Activated CD4-positive, alpha-beta T cell treated with anti-CD3 and anti-CD28 coated beads, Interleukin-2, amount 50 U/mL, for 1 hour (primary cell): Measurements from ENCODE around the gene HIRIP3.
"Not testable (repeated sequence)": the region's sequence is repeated elsewhere in the genome, so short reads cannot be mapped to it uniquely, and the experiment has no call there.

Experiments used
- DNase-seq: peaks from one replicate; pipeline ENCODE4 v3.0.0-alpha.2; 2020

Gene HIRIP3

DNA sequence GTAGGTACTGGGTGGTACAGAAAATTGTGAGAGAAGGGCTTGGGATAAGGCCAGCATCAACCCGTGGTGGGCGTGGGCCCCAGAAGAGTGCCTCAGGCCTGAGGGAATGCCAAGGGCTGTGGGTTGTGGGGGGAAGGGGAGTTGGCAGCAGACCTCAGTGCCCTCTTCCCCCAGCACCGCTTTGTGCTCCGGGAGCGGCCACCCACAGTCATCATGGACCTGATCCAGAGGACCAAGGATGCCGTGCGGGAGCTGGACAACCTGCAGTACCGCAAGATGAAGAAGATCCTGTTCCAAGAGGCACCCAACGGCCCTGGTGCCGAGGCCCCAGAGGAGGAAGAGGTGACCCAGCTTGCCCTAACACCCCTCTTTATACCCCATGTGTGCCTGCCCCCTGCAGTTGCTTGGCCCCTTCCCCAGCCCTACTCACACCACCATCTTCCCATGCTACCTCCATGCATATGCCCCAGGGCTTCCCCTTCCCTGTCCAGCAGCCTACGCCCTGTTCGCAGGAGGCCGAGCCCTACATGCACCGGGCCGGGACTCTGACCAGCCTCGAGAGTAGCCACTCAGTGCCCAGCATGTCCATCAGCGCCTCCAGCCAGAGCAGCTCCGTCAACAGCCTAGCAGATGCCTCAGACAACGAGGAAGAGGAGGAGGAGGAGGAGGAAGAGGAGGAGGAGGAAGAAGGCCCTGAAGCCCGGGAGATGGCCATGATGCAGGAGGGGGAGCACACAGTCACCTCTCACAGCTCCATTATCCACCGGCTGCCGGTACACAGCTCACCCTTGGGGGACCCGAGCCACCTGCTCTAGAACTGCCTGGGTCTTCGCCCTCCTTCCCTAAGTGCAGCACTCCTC is 12.6 kb downstream of the HIRIP3 start:
- no peak for DNase-seq

DNA sequence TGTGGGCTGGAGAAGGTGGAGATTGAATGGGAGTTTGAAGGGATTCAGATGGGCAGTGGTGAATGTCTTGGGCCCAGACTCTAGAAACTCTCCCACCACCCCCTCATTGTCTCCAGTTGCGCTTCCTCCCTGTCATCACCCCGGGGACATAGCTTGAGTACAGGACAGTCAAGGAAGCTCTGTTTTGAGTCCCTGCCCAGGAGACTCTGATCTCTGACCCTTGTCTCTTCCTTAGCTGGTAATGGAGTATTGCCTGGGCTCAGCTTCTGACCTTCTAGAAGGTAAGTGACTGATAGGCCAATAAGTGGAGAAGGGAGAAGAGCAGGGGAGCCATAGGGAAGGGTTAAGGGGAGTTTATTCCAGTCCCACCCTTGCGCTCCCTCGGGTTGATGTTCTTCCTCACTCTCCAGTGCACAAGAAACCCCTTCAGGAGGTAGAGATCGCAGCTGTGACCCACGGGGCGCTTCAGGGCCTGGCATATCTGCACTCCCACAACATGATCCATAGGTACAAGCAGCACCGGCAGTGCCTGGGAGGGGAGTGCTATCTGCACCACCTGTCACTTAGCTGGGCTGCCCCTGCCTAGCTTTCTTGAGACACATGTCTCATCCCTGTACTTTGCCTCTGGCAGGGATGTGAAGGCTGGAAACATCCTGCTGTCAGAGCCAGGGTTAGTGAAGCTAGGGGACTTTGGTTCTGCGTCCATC is 16.7 kb downstream of the HIRIP3 start:
- DNase-seq = no peak

DNA sequence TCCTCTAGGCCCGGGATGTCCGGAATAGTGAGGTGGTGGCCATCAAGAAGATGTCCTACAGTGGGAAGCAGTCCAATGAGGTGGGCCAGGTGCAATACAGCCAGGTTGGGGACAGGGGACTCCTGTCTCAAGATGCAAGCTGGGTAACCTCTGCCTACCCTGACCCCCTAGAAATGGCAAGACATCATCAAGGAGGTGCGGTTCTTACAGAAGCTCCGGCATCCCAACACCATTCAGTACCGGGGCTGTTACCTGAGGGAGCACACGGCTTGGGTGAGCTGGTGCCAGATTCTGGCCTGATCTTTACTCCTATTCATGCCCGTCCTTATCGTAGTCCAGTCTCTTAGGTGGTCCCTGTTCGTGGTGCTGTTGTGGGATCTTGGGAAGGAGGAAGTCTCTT is 17.3 kb downstream of the HIRIP3 start:
- DNase-seq = no peak

DNA sequence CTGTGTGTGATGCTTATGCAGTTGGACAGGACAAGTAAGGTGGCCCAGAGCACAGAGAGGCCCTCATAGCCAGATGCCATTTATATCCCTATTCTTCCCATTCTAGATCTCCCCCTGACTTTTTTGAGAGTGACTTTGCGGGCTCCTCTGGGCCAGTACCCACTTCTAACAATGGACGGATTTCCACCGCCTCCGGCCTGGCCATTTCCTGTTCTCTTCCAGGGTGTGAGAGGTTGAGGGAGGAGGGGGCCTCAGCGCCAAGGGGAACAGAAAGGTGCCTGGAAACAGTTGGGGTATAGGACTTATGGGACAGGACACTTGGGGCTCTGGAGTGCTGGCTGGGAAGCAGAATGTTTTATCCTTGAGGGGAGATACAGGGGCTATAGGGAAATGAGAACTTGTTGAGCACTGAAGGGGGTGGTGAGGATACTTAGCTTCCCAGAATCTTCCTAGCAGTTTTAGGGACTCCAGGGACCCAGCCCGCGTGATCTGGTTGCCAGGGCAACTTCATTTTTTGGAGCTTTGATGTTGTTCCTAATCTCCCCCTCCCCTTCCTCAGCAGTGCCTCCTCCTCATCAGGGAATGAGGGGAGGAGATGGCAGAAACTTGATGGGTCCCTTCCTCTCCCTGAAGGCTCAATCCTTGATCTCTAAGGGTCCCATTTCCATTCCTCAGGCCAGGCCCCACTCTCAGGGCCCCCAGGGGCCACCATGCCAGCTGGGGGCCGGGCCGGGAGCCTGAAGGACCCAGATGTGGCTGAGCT is 18.2 kb downstream of the HIRIP3 start:
- no peak for DNase-seq

DNA sequence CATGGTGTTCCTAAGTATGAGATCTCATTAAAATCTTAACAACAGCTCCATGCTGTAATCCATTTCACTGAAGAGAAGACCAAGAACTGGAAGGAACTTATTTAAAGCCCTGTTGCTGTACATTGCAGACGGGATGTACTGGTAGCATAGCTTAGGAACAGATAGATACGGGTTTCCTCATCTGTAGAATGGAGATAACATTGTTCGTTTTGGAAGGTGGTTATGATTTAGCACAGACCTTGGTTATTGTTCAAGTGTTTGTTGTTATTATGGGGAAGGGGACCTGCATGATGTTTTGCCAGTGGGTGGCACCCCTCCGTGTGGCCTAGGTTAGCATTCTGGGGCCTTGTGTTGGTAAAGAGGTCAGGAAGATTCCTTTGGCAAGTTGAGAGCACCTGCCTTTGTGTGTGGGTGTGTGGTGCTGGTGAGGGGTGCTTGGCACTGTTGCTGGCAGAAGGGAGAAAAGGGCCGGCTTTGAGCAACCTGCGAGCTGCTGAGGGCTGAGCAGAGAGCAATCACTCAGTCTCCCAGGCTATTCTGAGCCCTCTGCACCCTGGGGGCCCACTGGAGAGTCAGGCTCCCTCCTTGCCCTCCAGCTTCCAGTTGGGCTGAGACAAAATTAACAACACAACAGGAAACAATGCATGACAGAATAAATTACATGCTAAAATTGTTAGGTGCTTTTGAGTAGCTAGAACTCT is 19.5 kb downstream of the HIRIP3 start:
- DNase-seq = no peak

DNA sequence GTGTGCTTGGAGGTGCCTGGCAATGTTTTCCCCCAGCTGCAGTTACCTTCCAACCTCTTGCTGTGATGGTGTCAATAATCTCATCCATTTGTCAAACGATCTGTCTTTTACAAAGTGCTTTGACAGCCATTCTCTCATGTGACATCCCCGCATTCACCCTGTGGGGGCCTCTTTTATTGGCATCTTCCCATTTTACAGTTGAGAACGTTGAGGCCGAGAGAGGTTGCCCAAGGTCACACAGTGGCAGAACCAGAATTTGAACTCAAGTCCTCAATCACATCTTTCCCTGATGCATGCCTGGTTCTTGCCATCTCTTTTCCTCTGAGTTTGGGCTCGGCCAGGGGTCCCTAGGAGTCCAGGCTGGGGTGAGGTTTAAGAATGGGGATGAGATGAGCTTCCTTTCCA is 20.3 kb downstream of the HIRIP3 start:
- DNase-seq = no peak

DNA sequence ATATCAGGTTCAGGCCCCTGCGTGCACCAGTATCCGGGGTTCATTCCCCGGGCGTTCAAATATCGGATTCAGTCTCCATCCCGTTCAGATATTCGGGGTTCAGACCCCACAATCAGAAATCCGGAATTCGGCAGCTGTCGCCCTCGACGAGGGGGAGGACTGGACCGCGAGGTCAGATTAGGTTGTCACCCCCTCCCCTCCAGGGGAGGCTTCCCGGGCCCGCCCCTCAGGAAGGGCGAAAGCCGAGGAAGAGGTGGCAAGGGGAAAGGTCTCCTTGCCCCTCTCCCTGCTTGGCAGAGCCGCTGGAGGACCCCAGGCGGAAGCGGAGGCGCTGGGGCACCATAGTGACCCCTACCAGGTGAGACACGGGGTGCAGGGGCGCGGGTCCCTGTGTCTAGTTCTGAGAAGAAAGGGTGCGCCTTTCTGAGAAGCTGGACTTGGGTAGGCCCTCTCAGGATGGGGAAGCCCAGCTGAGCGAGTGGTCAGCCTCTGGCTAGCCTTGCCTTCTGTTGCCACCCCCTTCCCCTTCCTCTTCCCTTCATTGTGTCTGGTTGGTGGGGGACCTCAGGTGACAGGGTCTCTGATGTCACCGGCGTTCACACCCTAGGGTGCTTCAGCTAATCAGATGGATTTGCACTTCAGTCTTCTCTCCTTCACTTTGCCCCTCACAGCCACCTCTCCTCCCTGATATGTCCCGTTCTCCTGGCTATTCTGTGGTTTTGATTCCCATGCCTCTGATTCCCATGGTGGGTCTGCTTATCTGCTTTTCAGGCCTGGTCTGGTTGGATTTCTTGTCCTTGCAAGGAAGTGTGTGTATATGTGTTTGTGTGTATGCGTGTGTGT is 20.9 kb downstream of the HIRIP3 start:
- no peak for DNase-seq

DNA sequence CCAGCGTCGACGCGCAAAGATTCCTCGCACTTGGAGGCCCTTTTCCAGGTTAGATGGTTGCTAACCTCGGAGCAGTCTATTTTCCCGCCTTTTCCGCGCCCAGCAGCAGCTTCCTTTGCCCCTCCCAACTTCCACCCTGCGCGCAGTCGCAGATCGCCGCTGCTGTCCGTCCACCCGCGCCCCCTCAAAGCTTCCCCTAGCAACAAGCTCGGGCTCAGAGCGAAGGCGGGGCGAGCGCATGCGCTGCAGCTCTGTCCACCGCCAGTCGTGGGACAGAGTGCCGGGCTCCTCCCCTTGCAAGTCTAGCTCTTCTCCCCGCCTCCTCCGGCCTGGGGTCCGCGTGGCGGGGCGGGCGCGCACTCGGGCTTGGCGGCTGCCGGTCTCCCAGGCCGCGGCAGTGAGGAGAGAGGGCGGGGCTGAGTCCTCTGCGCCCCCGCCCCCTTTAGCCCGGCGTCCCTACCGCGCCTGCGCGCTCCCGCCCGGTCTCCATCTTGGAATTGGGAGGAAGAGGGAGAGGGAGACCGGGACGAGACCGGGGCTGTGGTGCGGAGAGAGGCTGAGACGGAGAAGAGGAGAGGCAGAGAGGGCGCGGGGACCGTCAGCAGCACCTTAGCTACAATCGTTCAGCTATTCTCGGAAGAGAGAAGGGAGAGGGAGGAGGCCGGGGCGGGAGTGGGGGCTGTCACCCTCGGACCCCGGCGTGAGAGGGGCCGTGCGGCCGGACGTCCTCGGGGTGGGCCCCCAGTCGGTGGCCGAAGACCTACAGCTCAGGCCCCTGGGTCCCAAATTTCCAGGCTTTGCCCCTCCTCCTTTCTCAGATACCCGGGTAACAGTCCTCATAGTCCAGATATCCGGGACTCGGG is 21.8 kb downstream of the HIRIP3 start, which contains the start of gene TAOK2:
Gene TAOK2, plus strand, starts transcription at position 485 of the 863 bp plus-strand sequence. CDS start 3,905 bp downstream, outside the sequence.
- DNase-seq = peak; percentile 85

DNA sequence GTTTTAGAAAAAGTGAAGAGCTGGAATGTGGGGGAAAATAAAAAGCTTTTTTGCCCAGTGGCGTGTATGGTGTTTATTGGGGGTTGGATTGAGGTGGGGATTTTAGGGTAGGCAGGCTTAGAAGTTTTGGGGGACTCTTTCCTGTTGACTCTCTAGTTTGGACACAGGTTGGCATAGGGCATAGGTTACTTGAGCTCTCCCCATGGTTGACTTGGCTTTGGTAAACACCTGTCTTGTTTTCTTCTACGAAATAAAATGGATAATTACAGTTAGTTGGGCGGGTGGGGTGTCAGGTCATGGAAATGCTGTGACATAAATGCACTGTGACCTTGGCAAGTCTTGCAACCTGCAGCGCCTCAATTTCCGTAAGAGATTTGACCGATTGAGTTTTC is 22.4 kb downstream of the HIRIP3 start:
- DNase-seq = no peak

DNA sequence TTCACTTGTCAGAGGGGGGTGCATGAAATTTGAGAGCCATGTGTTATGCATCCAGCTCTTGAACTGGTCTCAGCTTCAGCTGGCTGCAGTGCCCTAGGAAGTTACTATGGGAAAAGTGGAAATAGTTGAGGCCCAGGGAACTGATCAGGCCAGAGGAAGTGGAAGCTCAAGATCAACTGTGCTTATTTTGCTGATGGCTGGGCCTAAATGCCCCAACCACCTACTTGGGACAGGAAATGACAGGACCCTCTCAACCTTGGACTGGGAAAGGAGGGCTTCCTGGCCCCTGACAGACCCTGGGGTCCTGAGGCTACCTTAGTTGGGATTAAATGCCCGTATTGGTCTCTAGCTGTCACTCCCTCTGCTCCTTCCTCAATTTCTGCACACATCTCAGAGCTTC is 22.9 kb downstream of the HIRIP3 start:
- no peak for DNase-seq

DNA sequence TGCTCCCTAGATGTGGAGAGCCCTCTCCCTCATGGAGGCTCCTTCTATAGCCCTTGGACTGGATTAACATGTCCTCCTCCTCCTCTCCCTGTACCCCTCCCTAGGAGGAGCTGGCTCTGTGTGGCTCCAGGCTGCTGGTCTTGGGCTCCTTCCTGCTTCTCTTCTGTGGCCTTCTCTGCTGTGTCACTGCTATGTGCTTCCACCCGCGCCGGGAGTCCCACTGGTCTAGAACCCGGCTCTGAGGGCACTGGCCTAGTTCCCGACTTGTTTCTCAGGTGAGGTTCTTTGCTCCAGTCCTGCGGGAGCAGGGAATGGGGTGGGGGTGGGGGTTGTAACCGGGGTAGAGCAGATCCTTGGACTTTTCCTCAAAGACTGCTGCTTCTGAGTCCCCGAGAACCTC is 24.1 kb downstream of the HIRIP3 start:
- no peak for DNase-seq

DNA sequence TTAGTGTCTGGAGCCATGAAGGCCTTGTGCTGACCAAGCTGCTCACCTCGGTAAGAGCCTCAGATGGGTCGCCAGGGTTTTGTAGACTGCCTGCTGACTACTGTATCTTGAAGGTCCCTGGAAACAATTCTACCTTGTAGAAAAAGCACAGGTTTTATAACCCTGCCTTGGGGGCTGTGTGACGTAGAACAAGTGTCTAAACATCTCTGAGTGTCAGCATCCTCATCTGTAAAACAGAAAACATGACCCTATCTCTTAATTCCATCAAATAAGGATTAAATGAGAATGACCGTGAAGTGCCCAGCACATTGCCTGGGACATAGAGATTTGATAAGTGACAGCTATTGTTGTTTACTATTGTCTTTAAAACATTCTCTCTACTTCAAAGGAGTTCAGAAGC is 27.2 kb downstream of the HIRIP3 start:
- DNase-seq = no peak

DNA sequence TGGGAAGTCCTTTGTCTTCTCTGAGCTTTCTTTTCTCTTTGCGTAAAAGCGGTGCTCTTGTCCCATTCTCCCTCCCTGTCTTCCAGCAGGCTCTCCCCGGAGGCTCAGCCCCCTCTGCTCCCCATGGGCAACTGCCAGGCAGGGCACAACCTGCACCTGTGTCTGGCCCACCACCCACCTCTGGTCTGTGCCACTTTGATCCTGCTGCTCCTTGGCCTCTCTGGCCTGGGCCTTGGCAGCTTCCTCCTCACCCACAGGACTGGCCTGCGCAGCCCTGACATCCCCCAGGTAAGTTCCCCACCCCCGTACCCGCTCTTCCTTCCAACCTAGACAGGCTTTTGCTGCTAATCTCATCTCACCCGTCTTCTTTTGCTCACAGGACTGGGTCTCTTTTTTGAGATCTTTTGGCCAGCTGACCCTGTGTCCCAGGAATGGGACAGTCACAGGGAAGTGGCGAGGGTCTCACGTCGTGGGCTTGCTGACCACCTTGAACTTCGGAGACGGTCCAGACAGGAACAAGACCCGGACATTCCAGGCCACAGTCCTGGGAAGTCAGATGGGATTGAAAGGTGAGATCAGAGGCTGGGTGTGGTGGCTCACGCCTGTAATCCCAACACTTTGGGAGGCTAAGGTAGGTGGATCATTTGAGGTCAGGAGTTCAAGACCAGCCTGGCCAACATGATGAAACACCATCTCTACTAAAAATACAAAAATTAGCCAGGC is 32.2 kb downstream of the HIRIP3 start:
- DNase-seq = no peak

DNA sequence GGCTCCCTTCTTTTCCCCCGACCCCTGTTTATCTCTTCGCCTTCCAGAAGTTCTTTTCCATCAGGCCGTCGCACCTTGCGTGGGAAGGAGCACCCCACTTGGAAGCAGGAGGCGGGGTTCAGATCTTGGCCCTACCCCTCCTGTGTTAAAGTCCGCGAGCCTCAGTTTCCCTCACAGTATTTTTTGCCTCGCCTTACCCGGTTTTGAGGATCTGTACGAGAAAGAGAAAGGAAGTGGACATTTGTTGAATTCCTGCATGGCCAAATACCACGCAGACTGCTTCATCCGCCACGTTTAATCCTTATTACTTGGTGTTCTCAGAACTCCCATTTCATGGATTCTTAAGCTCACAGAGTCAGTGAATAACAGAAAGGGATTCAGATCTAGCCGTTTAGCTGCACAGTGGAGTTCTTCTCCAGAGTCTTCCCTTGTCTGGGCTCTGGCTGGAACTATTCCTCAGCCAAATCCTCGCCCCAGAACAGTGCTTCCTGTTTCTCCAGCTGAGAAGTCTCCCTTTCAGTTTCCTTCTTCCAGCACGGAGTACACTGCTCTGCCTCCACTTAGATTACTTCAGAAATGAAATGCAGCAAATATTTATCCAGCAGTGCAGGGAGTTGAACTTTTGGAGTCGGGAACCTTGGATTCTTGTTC is 32.9 kb downstream of the HIRIP3 start:
- no peak for DNase-seq

DNA sequence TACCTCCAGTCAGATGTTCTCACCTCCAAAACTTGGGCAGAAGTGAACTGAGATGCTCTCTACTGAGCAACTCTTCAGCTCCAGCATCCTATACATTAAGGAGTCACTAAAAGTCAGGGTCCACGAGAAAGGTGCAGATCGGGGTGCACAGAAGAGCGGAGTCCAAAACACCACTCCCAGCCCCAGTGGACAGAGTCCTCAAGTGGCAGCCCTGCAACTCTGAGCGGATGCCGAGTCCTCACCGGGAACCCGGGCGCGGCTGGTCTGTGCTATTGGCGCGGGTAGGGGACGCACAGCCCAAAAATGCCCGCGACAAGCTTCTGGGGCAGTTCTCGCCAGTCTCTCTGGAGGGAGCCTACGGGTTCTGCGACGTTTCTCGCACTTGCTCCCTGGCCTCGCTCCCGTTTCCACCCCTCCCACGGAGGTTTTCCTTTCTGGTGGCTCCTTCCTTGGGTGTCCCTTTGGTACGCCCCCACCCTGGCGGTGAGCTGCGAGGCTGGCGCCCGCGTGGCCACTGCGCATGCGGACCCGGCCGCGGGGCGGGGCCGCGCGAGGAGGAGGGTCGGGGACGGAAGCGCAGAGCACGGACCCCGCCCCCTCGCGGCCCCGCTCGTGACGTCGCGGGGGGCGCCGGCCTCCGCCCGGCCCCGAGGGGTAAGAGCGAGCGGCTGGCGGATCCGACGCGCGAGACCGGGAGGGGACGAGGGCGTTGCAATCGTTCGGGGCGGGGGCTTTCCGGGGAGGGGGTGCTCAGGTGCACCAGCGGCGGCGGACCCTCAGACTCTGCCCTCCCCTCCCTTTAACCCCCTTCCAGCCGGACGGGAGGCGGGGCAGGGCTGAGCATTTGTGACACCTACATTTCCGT is 33.7 kb downstream of the HIRIP3 start, which contains the start of gene TMEM219:
Gene TMEM219, plus strand, starts transcription at position 601 of the 865 bp plus-strand sequence. CDS start 1,065 bp downstream, outside the sequence.
- peak; percentile 91 for DNase-seq

DNA sequence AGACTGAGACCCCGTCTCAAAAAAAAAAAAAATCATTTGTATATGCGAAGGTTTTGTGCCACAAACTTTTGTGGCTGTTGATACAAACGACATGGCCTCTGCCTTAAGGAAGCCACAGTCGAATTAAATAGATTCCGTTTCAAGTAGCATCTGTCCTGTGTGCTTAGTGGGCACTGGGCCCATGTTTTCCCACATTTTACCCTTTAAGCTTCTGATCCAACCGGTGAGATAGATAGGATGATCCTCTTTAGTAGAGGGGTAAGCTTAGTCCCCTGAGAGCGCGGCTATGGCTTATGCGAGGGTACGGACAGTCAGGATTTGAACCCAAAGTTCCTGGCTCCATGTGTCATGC is 34.3 kb downstream of the HIRIP3 start:
- no peak for DNase-seq

DNA sequence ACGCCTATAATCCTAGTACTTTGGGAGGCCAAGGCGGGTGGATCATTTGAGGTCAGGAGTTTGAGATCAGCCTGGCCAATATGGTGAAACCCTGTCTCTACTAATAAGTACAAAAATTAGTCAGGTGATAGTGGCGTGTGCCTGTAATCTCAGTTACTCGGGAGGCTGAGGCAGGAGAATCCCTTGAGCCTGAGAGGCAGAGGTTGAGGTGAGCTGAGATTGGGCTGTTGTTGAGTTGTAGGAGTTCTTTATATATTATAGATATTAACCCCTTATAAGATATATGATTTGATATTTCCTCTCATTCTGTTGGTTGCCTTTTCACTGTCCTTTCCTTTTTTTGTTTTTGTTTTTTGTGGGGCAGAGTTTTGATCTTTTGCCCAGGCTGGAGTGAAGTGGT is 35.6 kb downstream of the HIRIP3 start:
- not testable (repeated sequence) for DNase-seq

DNA sequence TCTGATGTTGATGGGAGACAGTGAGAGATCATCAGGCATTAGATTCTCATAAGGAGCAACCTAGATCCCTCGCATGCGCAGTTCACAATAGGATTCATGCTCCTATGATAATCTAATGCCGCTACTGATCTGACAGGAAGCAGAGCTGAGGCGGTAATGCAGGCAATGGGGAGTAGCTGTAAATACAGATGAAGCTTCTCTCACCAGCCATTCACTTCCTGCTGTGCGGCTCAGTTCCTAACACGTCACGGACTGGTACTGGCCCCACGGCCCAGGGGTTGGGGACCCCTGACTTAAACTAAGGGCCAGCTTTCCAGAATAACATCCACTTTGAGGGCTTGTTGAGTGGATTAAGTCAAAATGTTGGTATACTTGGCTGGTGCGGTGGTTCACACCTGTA is 36.1 kb downstream of the HIRIP3 start:
- DNase-seq = no peak

DNA sequence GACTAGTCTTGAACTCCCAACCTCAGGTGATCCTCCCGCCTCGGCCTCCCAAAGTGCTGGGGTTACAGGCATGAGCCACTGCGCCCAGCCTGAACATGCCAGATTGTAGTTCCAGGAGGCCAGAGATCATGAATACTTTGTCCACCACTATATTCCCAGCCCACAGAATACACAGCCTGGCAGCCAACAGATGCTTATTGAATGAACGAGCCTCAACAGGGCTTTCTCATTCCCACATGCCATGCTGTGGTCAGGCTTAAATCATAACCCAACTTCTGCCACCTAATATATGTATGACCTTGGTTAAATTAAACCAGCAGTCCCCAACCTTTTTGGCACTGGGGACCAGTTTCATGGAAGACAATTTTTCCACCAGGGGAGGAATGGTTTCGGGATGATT is 36.7 kb downstream of the HIRIP3 start:
- DNase-seq = no peak
